Astrocyte (in vitro differentiated cells and primary cell): ENCODE measurements around the gene TTYH3.

Experiments
- CTCF ChIP-seq: IDR thresholded peaks from 2 replicates; pipeline ENCODE4 v1.5.1; 2011; ENCODE audit warnings: low read depth, mild to moderate bottlenecking, inconsistent platforms, low read length, moderate library complexity; ENCODE audit not compliant: insufficient read depth
- EZH2 ChIP-seq: IDR thresholded peaks from 2 replicates; pipeline ENCODE4 v1.6.1; 2012; ENCODE audit warnings: mild to moderate bottlenecking, low read length, inconsistent platforms; ENCODE audit not compliant: insufficient read depth

- TF ChIP-seq CTCF (no peak), EZH2 (no peak)
Observed at GRCh38 chr7:2639695-2640481, 8.1 kb downstream of the TTYH3 start.
